HepG2 (cell line): ENCODE measurements around the gene INTS14. TPM values are rescaled to one million over a fixed set of nuclear protein-coding genes. Genes with fewer than 3 reads are reported as not detected.

Source experiments
- EHMT2 ChIP-seq: fragments of 200-600 bp; sonication (generic); IDR thresholded peaks from 2 replicates; pipeline ENCODE4 v1.7.0; 2017; ENCODE audit warnings: antibody characterized with exemption, low read depth, low read length, borderline replicate concordance
- HCFC1 ChIP-seq: fragments of 150-350 bp; IDR thresholded peaks from 2 replicates; pipeline ENCODE4 v1.6.1; 2014; ENCODE audit warnings: low read depth, low read length
- HNF4A ChIP-seq: sonication (generic); formaldehyde crosslinking; IDR thresholded peaks from 2 replicates; pipeline ENCODE4 v1.4.0; 2020; ENCODE audit warnings: missing genetic modification reagents
- HNRNPH1 ChIP-seq: fragments of 200-400 bp; formaldehyde crosslinking; optimal IDR thresholded peaks from 2 replicates; pipeline ENCODE3; 2017; ENCODE audit warnings: mild to moderate bottlenecking, low read depth, low read length
- MATR3 ChIP-seq: sonication (generic); formaldehyde crosslinking; IDR thresholded peaks from 2 replicates; pipeline ENCODE4 v1.4.0; 2020; ENCODE audit warnings: missing genetic modification reagents
- MLX ChIP-seq: IDR thresholded peaks from 2 replicates; pipeline ENCODE4 v1.6.1; 2016
- NFYB ChIP-seq: sonication (generic); formaldehyde crosslinking; IDR thresholded peaks from 2 replicates; pipeline ENCODE4 v1.4.0; 2020; ENCODE audit warnings: missing genetic modification reagents
- RXRA ChIP-seq: sonication (generic); formaldehyde crosslinking; IDR thresholded peaks from 2 replicates; pipeline ENCODE4 v1.5.1; 2020; ENCODE audit warnings: missing genetic modification reagents
- SAFB2 ChIP-seq: sonication (generic); formaldehyde crosslinking; IDR thresholded peaks from 2 replicates; pipeline ENCODE4 v1.5.1; 2020; ENCODE audit warnings: missing genetic modification reagents, low read depth, mild to moderate bottlenecking, borderline replicate concordance
- SP2 ChIP-seq: sonication (generic); formaldehyde crosslinking; IDR thresholded peaks from 2 replicates; pipeline ENCODE4 v1.5.1; 2020; ENCODE audit warnings: mild to moderate bottlenecking, missing genetic modification reagents
- TOE1 ChIP-seq: sonication (generic); formaldehyde crosslinking; IDR thresholded peaks from 2 replicates; pipeline ENCODE4 v1.4.0; 2020; ENCODE audit warnings: mild to moderate bottlenecking, missing genetic modification reagents
- ZNF260 ChIP-seq: sonication (generic); formaldehyde crosslinking; IDR thresholded peaks from 2 replicates; pipeline ENCODE4 v1.4.0; 2020; ENCODE audit warnings: missing genetic modification reagents, low read depth, mild to moderate bottlenecking, borderline replicate concordance
- ZNF430 ChIP-seq: sonication (generic); formaldehyde crosslinking; IDR thresholded peaks from 2 replicates; pipeline ENCODE4 v1.9.0; 2021; ENCODE audit warnings: mild to moderate bottlenecking, missing genetic modification reagents
- ZNF552 ChIP-seq: sonication (generic); formaldehyde crosslinking; IDR thresholded peaks from 2 replicates; pipeline ENCODE4 v1.9.0; 2022; ENCODE audit warnings: missing genetic modification reagents, mild to moderate bottlenecking, borderline replicate concordance
- ZNF75D ChIP-seq: sonication (generic); formaldehyde crosslinking; IDR thresholded peaks from 2 replicates; pipeline ENCODE4 v1.8.1; 2023; ENCODE audit warnings: missing genetic modification reagents, mild to moderate bottlenecking, borderline replicate concordance
- ZNF780A ChIP-seq: sonication (generic); formaldehyde crosslinking; IDR thresholded peaks from 2 replicates; pipeline ENCODE4 v1.8.0; 2022; ENCODE audit warnings: mild to moderate bottlenecking, missing genetic modification reagents, moderate library complexity
- ZNF788 ChIP-seq: sonication (generic); formaldehyde crosslinking; IDR thresholded peaks from 2 replicates; pipeline ENCODE4 v1.5.0; 2020; ENCODE audit warnings: mild to moderate bottlenecking, missing genetic modification reagents, borderline replicate concordance
- polyA plus RNA-seq, 8 experiments: library from polyadenylated mRNA; depleted of rRNA in 3 of 8; stranded (reverse) in 7 of 8; unstranded in 1 of 8; fragments of >200 nt; fragmentation: Illumina TruSeq in 4 of 8; extraction: Trizol in 4 of 8; gene quantifications; 2 replicates each; pipeline versions ENCODE4 v1.2.1 to v1.2.3, GENCODE V29; 2011 to 2016; ENCODE audit warnings: low read depth in 4 of 8, missing spikeins in 1 of 8, mixed read lengths in 1 of 8; ENCODE audit not compliant: insufficient read depth in 1 of 8
- total RNA-seq, 5 experiments: library from RNA; depleted of rRNA; stranded (reverse); fragments of >200 nt; fragmentation: Illumina TruSeq; extraction: Trizol; gene quantifications; 2 replicates each; pipeline ENCODE4 v1.2.3, GENCODE V29; 2016; ENCODE audit warnings: low read depth in 1 of 5
- TF ChIP-seq, protein P1 (sequence below): sonication (generic); formaldehyde crosslinking; IDR thresholded peaks from 2 replicates; pipeline ENCODE4 v1.4.0; 2020; ENCODE audit warnings: mild to moderate bottlenecking, low read depth, missing genetic modification reagents
- TF ChIP-seq, protein P2 (sequence below): IDR thresholded peaks from 2 replicates; pipeline ENCODE4 v1.6.1; 2016; ENCODE audit warnings: low read depth

Gene INTS14
- total and polyA plus RNA-seq, 2 of the 13 experiments (the other 11 are each of a cell fraction or from before 2014, with no cell fraction given) = 41.4 to 52.0 TPM

GRCh38 chr15:65530318-65531111 is 80.4 kb downstream of the INTS14 start, which contains the start of gene HACD3 (continued):
- no peak for TF ChIP-seq MLX (CRISPR knock-in tag)
- no peak for TF ChIP-seq SP2
- TF ChIP-seq, protein P1, sequence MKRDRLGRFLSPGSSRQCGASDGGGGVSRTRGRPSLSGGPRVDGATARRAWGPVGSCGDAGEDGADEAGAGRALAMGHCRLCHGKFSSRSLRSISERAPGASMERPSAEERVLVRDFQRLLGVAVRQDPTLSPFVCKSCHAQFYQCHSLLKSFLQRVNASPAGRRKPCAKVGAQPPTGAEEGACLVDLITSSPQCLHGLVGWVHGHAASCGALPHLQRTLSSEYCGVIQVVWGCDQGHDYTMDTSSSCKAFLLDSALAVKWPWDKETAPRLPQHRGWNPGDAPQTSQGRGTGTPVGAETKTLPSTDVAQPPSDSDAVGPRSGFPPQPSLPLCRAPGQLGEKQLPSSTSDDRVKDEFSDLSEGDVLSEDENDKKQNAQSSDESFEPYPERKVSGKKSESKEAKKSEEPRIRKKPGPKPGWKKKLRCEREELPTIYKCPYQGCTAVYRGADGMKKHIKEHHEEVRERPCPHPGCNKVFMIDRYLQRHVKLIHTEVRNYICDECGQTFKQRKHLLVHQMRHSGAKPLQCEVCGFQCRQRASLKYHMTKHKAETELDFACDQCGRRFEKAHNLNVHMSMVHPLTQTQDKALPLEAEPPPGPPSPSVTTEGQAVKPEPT = peak; percentile 84
- peak; percentile 85; the same call in 1 of the 2 replicates for TF ChIP-seq ZNF788 (CRISPR knock-in tag)
- no peak for TF ChIP-seq HNRNPH1
- TF ChIP-seq HCFC1 = no peak
- no peak; the same call in 1 of the 2 replicates for TF ChIP-seq TOE1 (CRISPR knock-in tag)
- TF ChIP-seq ZNF780A (CRISPR knock-in tag) = no peak
- peak; percentile 64; the same call in 1 of the 2 replicates for TF ChIP-seq SAFB2 (CRISPR knock-in tag)
- TF ChIP-seq ZNF552 (CRISPR knock-in tag) = peak; percentile 97
- TF ChIP-seq EHMT2 = no peak
- peak; percentile 84; the same call in 1 of the 2 replicates for TF ChIP-seq ZNF75D (CRISPR knock-in tag)
- no peak for TF ChIP-seq HNF4A (CRISPR knock-in tag)
- TF ChIP-seq NFYB = 0 out of 2 replicates have a peak, but pooled peaks have one; percentile 23
- peak; percentile 77; the same call in 1 of the 2 replicates for TF ChIP-seq RXRA (CRISPR knock-in tag)
- TF ChIP-seq, protein P2, sequence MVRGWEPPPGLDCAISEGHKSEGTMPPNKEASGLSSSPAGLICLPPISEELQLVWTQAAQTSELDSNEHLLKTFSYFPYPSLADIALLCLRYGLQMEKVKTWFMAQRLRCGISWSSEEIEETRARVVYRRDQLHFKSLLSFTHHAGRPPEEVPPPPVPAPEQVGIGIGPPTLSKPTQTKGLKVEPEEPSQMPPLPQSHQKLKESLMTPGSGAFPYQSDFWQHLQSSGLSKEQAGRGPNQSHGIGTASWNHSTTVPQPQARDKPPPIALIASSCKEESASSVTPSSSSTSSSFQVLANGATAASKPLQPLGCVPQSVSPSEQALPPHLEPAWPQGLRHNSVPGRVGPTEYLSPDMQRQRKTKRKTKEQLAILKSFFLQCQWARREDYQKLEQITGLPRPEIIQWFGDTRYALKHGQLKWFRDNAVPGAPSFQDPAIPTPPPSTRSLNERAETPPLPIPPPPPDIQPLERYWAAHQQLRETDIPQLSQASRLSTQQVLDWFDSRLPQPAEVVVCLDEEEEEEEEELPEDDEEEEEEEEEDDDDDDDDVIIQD (CRISPR knock-in tag) = 0 out of 2 replicates have a peak, but pooled peaks have one; percentile 54
- peak; percentile 95 for TF ChIP-seq ZNF430 (CRISPR knock-in tag)
- TF ChIP-seq MATR3 (CRISPR knock-in tag) = no peak
- no peak for TF ChIP-seq ZNF260 (CRISPR knock-in tag)
